ENCODE measurements around the gene HIP1. TPM values are rescaled to one million over a fixed set of nuclear protein-coding genes. Genes with fewer than 3 reads are reported as not detected.

Gene HIP1
- total and polyA plus RNA-seq, 9 of the 15 experiments (the other 6 are each of a cell fraction or from before 2014, with no cell fraction given), result 2.4 to 13.7 (median 9.5) TPM

GRCh38 chr7:75624134-75624832, 114.5 kb downstream of the HIP1 start (continued):
- TF ChIP-seq AFF1 (IDR thresholded peaks at IDR 0.05; ENCODE audit: low read depth in 1 of 2, partially characterized antibody in 2 of 2) (peak in 1 of 2 experiments; percentile 50), U2AF1 (optimal IDR thresholded peaks at IDR 0.05; ENCODE audit: low read depth, low read length) (no peak), MBD2 (IDR thresholded peaks at IDR 0.05; ENCODE audit: borderline replicate concordance, low read depth) (no peak), BHLHE40 (IDR thresholded peaks at IDR 0.05; ENCODE audit: low read length) (peak; percentile 43; the same call in 1 of the 2 replicates), FOXK1 (CRISPR knock-in tag; IDR thresholded peaks at IDR 0.05; ENCODE audit: borderline replicate concordance) (no peak), BRF2 (IDR thresholded peaks at IDR 0.05; ENCODE audit: borderline replicate concordance, insufficient read depth, insufficient read length) (no peak), ZEB2 (IDR thresholded peaks at IDR 0.05) (peak; percentile 42; the same call in 1 of the 2 replicates), POLR2AphosphoS2 (IDR thresholded peaks at IDR 0.05; ENCODE audit: low read length) (no peak), SLC30A9 (CRISPR knock-in tag; IDR thresholded peaks at IDR 0.05) (no peak), RBM25 (IDR thresholded peaks at IDR 0.05; ENCODE audit: low read depth, low read length, severe bottlenecking) (no peak), CREB3L1 (IDR thresholded peaks at IDR 0.05; ENCODE audit: borderline replicate concordance, low read depth) (no peak), MNT (conservative IDR thresholded peaks at IDR 0.05) (no peak), NEUROD1 (IDR thresholded peaks at IDR 0.05; ENCODE audit: borderline replicate concordance, low read depth, low read length, partially characterized antibody) (peak; percentile 9), ZNF584 (CRISPR knock-in tag; IDR thresholded peaks at IDR 0.05; ENCODE audit: low read depth) (peak; percentile 96)
- TF ChIP-seq, protein P1, sequence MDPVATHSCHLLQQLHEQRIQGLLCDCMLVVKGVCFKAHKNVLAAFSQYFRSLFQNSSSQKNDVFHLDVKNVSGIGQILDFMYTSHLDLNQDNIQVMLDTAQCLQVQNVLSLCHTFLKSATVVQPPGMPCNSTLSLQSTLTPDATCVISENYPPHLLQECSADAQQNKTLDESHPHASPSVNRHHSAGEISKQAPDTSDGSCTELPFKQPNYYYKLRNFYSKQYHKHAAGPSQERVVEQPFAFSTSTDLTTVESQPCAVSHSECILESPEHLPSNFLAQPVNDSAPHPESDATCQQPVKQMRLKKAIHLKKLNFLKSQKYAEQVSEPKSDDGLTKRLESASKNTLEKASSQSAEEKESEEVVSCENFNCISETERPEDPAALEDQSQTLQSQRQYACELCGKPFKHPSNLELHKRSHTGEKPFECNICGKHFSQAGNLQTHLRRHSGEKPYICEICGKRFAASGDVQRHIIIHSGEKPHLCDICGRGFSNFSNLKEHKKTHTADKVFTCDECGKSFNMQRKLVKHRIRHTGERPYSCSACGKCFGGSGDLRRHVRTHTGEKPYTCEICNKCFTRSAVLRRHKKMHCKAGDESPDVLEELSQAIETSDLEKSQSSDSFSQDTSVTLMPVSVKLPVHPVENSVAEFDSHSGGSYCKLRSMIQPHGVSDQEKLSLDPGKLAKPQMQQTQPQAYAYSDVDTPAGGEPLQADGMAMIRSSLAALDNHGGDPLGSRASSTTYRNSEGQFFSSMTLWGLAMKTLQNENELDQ (CRISPR knock-in tag; IDR thresholded peaks at IDR 0.05; ENCODE audit: borderline replicate concordance), result no peak
